Activated CD4-positive, alpha-beta T cell treated with anti-CD3 and anti-CD28 coated beads, Interleukin-2, amount 10 ng/mL, durations not matched to agents 24 days and 14 days (primary cell): Measurements from ENCODE around the gene MXI1. TPM values are rescaled to one million over a fixed set of nuclear protein-coding genes. Genes with fewer than 3 reads are reported as not detected.
"Not testable (repeated sequence)": the region's sequence is repeated elsewhere in the genome, so short reads cannot be mapped to it uniquely, and the experiment has no call there.

Experiments used
- DNase-seq: peaks from one replicate; pipeline ENCODE4 v3.0.0; 2022
- H3K27ac Mint-ChIP-seq: one replicate; pipeline ENCODE4 v1.8.0; 2022; ENCODE audit warnings: mild to moderate bottlenecking, mixed read lengths
- H3K27me3 Mint-ChIP-seq: one replicate; pipeline ENCODE4 v1.8.0; 2022; ENCODE audit warnings: mixed read lengths
- H3K36me3 Mint-ChIP-seq: one replicate; pipeline ENCODE4 v1.8.0; 2022; ENCODE audit warnings: low read depth, mild to moderate bottlenecking, mixed read lengths
- H3K4me1 Mint-ChIP-seq: one replicate; pipeline ENCODE4 v1.8.0; 2021; ENCODE audit warnings: mixed read lengths
- H3K4me3 Mint-ChIP-seq: one replicate; pipeline ENCODE4 v1.8.0; 2022; ENCODE audit warnings: mild to moderate bottlenecking, moderate library complexity, mixed read lengths
- H3K9me3 Mint-ChIP-seq: one replicate; pipeline ENCODE4 v1.8.0; 2021; ENCODE audit warnings: mixed read lengths
- intact Hi-C: fragments of 100-400 bp; cut with micrococcal nuclease; formaldehyde crosslinking; loops from one replicate; pipeline ENCODE4 v1.15.1; 2023
- total RNA-seq: library from RNA; stranded (reverse); gene quantifications from 2 replicates; pipeline ENCODE4 v1.2.3, GENCODE V29; 2022

The MXI1 gene
- total RNA-seq, 1 donor from 2014 or later: 21.8 TPM

- Mint-ChIP-seq H3K4me3 (no peak overlapping the region), H3K27me3 (peaks cover 71% of the 10 kb centered on the region), H3K27ac (no peak overlapping the region), H3K9me3 (no peaks in the 10 kb centered on the region), H3K4me1 (peaks cover 27% of the 10 kb centered on the region), H3K36me3 (no peaks in the 10 kb centered on the region)
- intact Hi-C loops: no loop called here
- DNase-seq: no peak
Measured at GRCh38 chr10:110171032-110171431, 36.4 kb upstream of the MXI1 start.

- intact Hi-C loops: no loop called here
- Mint-ChIP-seq H3K4me3 (no peak overlapping the region), H3K4me1 (peaks cover 28% of the 10 kb centered on the region), H3K27ac (no peak overlapping the region), H3K36me3 (no peaks in the 10 kb centered on the region), H3K27me3 (peaks cover 68% of the 10 kb centered on the region), H3K9me3 (no peaks in the 10 kb centered on the region)
- no peak for DNase-seq
Measured at GRCh38 chr10:110172155-110172554, 35.2 kb upstream of the MXI1 start.

DNA sequence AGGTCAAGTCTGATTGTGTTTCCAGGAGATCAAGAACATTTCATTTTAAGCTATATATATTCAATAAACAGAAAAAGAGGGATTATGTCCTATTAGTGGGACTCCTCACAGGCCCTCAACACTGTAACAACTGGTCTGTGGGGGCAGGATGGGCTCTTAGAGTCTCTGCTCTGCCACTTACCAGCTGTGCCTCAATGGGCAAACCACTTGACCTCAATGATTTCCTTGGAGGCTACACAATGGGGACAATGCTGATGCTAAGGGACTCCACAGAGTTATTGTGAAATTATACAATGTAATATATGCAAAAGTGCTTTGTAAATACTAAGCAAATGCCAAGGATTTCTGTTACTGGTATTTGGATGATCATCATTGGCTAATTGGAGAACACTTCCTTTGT is 33.2 kb upstream of the MXI1 start:
- DNase-seq: no peak
- intact Hi-C loops: no loop called here
- H3K27ac Mint-ChIP-seq: no peak overlapping the region
- H3K4me1 Mint-ChIP-seq: peaks cover 16% of the 10 kb centered on the region
- peaks cover 63% of the 10 kb centered on the region for H3K27me3 Mint-ChIP-seq
- no peak overlapping the region for H3K4me3 Mint-ChIP-seq
- H3K36me3 Mint-ChIP-seq: no peaks in the 10 kb centered on the region
- no peaks in the 10 kb centered on the region for H3K9me3 Mint-ChIP-seq

GRCh38 chr10:110174816-110175215 is 32.6 kb upstream of the MXI1 start:
- no peaks in the 10 kb centered on the region for H3K9me3 Mint-ChIP-seq
- no peaks in the 10 kb centered on the region for H3K36me3 Mint-ChIP-seq
- DNase-seq: no peak
- H3K4me3 Mint-ChIP-seq: no peak overlapping the region
- peaks cover 62% of the 10 kb centered on the region for H3K27me3 Mint-ChIP-seq
- H3K4me1 Mint-ChIP-seq: peaks cover 14% of the 10 kb centered on the region
- intact Hi-C loops: no loop called here
- H3K27ac Mint-ChIP-seq: no peak overlapping the region

DNA sequence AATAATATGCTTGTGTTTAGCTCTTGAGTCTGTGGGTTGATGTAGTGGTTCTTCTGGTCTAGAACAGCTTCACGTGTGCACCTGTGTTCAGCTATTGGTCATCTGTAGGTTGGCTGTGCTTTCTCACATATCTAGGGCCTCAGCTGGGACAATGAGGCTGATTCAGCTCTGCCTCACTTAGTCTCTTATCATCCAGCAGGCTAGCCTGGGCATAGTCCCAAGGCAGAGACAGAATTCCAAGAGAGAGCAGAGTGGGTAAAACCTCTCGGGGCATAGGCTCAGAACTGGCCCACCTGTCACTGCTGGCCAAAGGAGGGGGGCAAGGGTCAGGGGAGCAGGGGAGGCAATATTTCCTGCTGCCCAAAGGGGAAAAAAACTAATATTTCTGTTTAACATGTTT is 32.0 kb upstream of the MXI1 start:
- Mint-ChIP-seq H3K36me3 (no peaks in the 10 kb centered on the region), H3K27me3 (peaks cover 57% of the 10 kb centered on the region), H3K4me1 (peaks cover 12% of the 10 kb centered on the region), H3K4me3 (no peak overlapping the region), H3K27ac (no peak overlapping the region), H3K9me3 (no peaks in the 10 kb centered on the region)
- DNase-seq: no peak
- intact Hi-C loops: no loop called here

- H3K27ac Mint-ChIP-seq: no peak overlapping the region
- DNase-seq: no peak
- peaks cover 6% of the 10 kb centered on the region for H3K4me1 Mint-ChIP-seq
- H3K4me3 Mint-ChIP-seq: no peak overlapping the region
- no peaks in the 10 kb centered on the region for H3K9me3 Mint-ChIP-seq
- intact Hi-C loops: no loop called here
- no peaks in the 10 kb centered on the region for H3K36me3 Mint-ChIP-seq
- H3K27me3 Mint-ChIP-seq: peaks cover 48% of the 10 kb centered on the region
Measured at GRCh38 chr10:110176141-110177030, 31.0 kb upstream of the MXI1 start.

DNA sequence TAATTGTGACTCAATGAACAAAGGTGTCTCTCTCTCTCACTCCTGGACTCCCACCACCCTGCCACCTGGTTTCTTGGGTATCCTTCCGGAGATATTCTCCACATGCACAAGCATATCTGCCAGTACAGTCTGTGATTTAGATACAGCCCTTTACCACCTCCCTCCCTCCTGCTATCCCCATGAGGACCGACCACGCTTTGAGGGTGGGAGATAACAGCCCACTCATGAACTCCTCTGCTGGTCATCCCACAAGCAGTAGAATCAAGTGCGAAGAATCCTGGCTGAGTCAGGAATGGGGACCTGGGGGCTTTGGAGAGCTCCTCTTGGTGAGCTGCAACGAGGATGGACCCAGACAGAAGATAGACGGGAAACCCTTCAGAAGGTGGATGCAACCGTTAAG is 28.2 kb upstream of the MXI1 start:
- no peak overlapping the region for H3K27ac Mint-ChIP-seq
- intact Hi-C loops: no loop called here
- H3K36me3 Mint-ChIP-seq: no peaks in the 10 kb centered on the region
- peaks cover 5% of the 10 kb centered on the region for H3K4me1 Mint-ChIP-seq
- DNase-seq: no peak
- H3K27me3 Mint-ChIP-seq: peaks cover 44% of the 10 kb centered on the region
- H3K9me3 Mint-ChIP-seq: no peaks in the 10 kb centered on the region
- no peak overlapping the region for H3K4me3 Mint-ChIP-seq

- no peak overlapping the region for H3K27ac Mint-ChIP-seq
- peaks cover 2% of the 10 kb centered on the region for H3K4me1 Mint-ChIP-seq
- no peak overlapping the region for H3K4me3 Mint-ChIP-seq
- H3K9me3 Mint-ChIP-seq: no peaks in the 10 kb centered on the region
- no peak for DNase-seq
- peaks cover 41% of the 10 kb centered on the region for H3K27me3 Mint-ChIP-seq
- H3K36me3 Mint-ChIP-seq: no peaks in the 10 kb centered on the region
- intact Hi-C loops: no loop called here
Measured at GRCh38 chr10:110181451-110181850, 26.0 kb upstream of the MXI1 start.

DNA sequence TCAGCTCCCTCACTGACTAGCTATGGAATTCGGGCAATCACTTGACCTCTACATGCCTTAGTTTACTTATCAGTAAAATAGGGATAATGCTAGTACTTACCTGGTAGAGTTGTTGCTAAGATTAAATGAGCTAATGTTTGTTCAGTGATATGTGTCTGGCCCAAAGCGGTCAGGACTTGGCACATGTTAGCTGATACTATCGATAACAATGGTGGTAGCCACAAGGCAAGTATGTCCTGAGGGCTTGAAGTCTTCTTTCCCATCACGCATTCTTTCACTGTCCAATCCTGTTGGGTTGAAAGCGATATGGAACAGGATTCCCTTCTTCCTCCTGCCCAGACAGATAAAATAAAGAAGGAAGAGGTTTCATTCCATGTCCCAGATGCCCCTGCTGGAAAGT is 25.5 kb upstream of the MXI1 start:
- Mint-ChIP-seq H3K4me3 (no peak overlapping the region), H3K27me3 (peaks cover 45% of the 10 kb centered on the region), H3K36me3 (no peaks in the 10 kb centered on the region), H3K4me1 (peaks cover 2% of the 10 kb centered on the region), H3K27ac (no peak overlapping the region), H3K9me3 (no peaks in the 10 kb centered on the region)
- no peak for DNase-seq
- intact Hi-C loops: loop anchor here (2.0 kb wide), 1 partner anchor 17 kb away; no protein-coding TSS in a partner anchor

DNA sequence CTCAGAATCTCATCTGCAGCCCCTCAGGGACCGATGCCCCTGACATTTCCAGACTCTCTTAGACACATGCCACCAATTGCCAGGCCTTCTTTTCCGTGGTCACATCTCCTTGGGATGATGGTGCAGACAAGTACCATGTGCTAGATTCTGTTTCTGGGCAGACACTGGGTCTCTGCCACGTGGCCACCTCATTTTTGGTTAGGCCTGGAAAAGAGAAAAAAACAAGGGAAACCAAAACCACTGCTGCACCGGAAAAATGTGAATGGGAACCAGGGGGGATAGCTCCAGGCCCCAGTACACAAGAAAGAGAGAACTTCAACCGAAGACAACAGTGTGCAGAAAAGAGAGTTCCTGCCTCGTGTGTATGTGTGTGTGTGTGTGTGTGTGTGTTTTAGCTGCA is 23.0 kb upstream of the MXI1 start:
- intact Hi-C loops: no loop called here
- Mint-ChIP-seq H3K9me3 (no peaks in the 10 kb centered on the region), H3K27me3 (peaks cover 37% of the 10 kb centered on the region), H3K27ac (no peak overlapping the region), H3K4me1 (peaks cover 5% of the 10 kb centered on the region), H3K36me3 (no peaks in the 10 kb centered on the region), H3K4me3 (no peak overlapping the region)
- DNase-seq: no peak

- intact Hi-C loops, H3K36me3 Mint-ChIP-seq, H3K9me3 Mint-ChIP-seq, H3K4me1 Mint-ChIP-seq, H3K27ac Mint-ChIP-seq, H3K4me3 Mint-ChIP-seq, DNase-seq: not testable (repeated sequence)
- H3K27me3 Mint-ChIP-seq: peaks cover 37% of the 10 kb centered on the region
Measured at GRCh38 chr10:110185646-110186182, 21.7 kb upstream of the MXI1 start.

GRCh38 chr10:110190170-110190569 is 17.2 kb upstream of the MXI1 start:
- no peaks in the 10 kb centered on the region for H3K9me3 Mint-ChIP-seq
- intact Hi-C loops: no loop called here
- H3K27me3 Mint-ChIP-seq: peaks cover 50% of the 10 kb centered on the region
- peaks cover 3% of the 10 kb centered on the region for H3K4me1 Mint-ChIP-seq
- no peak overlapping the region for H3K27ac Mint-ChIP-seq
- peaks cover 4% of the 10 kb centered on the region for H3K36me3 Mint-ChIP-seq
- H3K4me3 Mint-ChIP-seq: no peak overlapping the region
- no peak for DNase-seq

GRCh38 chr10:110192552-110192951 is 14.9 kb upstream of the MXI1 start:
- H3K4me3 Mint-ChIP-seq: no peak overlapping the region
- intact Hi-C loops: no loop called here
- peaks cover 4% of the 10 kb centered on the region for H3K36me3 Mint-ChIP-seq
- no peak for DNase-seq
- no peak overlapping the region for H3K27ac Mint-ChIP-seq
- peaks cover 52% of the 10 kb centered on the region for H3K27me3 Mint-ChIP-seq
- H3K4me1 Mint-ChIP-seq: peaks cover 3% of the 10 kb centered on the region
- H3K9me3 Mint-ChIP-seq: no peaks in the 10 kb centered on the region

DNA sequence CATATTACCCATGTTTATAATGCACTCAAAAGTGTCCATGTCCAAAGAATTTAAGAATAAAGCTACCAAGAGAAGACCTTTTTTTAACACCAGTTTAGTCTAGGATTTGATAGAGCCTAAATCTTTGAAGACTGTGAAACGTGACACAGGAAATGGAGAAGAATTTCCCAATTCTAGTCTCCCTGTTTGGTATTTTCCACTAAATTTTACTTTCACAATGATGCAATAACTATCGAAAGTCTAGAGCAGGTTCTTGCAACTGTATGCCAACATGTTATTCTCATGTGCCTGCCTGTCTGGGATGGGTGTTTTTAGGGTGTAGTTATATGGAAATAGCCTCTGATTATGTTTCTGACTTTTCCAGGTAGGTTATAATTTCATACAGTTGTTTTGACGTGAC is 6.9 kb upstream of the MXI1 start:
- intact Hi-C loops: no loop called here

More for the DNA sequence above, 6.9 kb upstream of the MXI1 start:
- Mint-ChIP-seq H3K27ac (no peak overlapping the region), H3K4me3 (no peak overlapping the region), H3K36me3 (no peaks in the 10 kb centered on the region), H3K9me3 (no peaks in the 10 kb centered on the region), H3K27me3 (peaks cover 54% of the 10 kb centered on the region), H3K4me1 (peaks cover 9% of the 10 kb centered on the region)
- DNase-seq: no peak
